NAMALWA (cell line): ENCODE measurements around the gene PJA1.

Experiments
- DNase-seq: peaks from one replicate; pipeline ENCODE4 v3.0.0-alpha.2; 2015; ENCODE audit warnings: low spot score

Gene PJA1

DNA sequence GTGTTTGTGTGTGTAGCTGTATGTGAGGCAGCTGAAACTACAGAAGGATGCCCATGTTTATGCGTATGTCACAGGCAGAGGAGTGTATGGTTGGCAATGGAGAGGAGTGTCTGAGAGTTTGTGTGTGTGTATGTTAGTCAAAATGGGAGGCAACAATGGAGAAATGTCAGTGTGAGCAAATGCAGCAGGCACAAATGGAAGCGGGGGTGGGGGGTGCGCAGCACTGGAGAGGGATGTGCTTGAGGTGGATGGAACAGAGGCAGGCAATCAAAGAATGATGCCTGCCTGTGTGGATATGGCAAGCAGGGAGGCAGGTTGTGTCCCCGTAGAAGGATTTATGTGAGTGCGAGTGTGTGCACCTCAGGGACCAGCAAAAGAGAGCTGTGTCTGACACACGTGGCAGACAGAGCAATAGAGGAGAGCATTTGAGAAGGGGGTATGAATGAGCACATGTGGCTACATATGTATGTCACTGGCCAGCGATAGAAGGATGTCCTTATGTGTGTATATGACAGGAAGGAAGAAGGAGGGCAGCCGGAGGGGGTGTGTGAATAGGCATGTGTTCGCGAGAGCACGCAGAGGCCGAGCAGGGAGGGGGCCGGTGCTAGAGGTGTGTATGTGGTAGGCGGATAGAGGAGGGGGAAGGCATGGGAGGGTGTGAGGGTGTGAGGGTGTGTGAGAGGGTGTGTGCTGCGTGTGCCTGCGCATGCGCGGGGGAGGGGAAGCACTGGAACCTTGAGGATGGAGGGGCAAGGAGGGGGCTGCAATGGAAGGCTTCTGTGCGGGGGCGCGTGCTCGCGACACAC, 1.1 kb downstream of the PJA1 start:
- peak; percentile 68 for DNase-seq

DNA sequence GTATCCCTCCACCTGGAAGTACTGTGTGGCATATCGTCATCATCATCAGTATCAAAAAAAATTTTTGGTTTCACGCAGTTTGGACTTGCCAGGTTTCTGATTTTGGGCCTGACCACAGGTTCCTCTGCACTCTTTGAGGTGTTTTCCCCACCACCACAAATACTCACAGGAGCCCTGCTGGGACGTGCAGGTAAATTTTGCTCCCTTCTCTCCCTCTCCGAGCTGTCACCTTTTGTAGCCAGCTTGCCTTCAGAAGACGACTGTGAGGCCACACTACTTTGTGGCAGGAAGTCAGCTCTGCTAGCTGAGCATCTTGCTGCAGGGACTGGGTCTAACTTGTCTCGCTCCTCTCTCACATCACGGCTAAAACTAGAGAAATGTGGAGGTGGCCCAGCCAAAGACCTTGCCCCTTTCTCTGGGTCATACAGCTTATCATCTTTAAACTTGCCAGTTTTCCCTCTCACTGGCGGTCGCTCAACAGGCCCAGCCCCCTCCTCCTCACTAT, 2.8 kb downstream of the PJA1 start:
- no peak for DNase-seq

DNA sequence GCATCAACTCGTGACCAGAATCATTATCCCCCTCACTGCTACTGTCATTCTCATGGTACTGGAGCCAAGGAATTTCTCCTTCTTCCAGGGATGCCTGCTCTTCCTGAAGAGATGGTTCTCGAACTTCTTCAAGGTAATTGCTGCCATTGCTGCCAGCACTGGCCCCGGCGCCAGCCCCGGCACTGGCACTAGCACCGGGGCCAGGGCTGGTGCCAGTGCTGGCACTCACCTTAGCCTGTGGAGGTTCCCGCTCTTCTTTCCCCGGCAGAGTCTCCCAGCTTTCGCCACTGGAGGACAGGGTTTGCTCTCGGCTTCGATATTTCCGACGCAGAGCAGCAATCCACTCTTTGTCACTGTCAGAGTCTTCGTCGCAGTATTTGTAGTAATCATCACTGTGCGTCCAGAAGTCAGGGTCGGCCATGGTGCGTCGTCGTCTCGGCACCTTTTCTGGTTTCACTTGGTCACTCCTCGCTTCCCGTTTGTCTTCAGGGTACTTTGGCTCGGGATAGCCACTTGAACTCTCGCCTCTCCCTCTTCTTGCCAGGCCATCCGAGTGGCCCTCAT, 3.4 kb downstream of the PJA1 start:
- DNase-seq, result no peak

DNA sequence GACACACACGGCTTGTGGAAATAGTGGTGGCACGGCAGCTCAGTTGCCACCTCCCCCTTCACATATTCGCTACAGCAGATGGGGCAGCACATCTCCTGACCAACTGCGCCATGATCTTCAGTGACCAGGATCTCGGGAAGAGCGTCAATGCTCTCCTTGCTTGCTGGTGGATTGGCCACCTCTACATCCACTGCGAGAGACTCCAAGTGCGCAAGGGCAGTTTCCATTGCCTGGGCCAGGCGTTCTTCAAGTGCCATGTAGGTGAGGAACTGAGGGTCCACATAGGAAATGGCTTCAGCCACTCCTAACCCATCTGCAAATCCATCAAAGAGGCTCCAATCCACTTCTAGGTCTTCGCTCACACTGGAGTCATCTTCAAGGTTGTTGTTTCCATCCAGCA, 3.9 kb downstream of the PJA1 start:
- no peak for DNase-seq

DNA sequence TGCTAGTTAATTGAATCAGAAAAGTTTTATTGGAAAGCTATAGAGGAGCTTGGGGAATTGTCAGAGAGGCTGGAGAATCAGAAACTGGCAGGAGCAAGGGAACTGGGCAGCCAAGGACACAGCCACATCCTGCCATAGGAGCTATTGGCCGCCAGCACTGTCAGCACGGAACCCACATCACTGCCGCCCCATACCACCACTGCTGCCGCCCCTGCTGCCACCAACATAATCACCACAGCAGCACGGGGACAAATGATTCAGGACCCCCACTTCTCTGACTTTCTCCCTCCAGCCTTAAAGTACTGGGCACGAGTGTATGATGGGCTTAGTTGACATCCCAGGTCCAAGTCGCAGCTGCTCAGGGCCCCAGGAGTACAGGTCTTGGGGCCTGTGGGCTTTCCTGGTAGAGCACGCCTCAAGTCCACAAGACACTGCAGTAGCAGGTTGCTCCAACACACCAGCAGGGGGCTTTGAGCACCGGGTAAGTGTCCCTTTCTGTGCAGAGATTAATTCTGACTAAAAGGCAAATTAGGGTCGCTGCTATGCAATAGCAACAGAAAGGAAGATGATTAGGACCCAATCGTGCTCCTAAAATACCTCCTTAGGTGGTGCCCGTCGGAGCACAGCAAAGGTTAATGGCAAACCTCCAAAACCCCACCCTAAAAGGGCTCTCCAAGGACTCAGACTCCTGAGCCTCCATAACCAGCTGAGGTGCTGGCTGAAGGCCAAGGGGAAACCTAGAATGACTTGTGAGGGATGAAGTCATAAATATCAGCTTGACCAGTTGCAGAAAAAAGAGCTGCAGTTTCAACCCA, 6.9 kb downstream of the PJA1 start:
- DNase-seq, result peak; percentile 72

DNA sequence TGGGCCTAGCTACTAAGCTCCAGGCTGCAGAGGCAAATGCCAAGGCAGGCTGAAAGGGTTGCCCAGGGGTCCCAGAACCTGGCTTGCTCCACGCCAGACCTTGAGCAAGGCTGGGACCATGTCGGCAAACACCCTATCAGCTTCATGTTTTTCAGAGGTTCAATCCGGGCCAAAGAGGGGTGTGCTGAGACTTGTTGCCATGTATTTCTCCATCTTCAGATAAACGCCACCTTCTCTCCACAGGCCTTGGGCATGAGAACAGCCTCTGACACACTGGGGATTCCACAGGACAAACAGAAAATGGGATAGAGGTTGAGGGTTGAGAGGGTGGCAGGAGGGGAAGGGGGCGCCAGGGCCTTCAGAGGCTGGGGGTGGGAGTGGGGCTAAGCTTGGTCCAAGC, 8.6 kb downstream of the PJA1 start:
- no peak for DNase-seq

DNA sequence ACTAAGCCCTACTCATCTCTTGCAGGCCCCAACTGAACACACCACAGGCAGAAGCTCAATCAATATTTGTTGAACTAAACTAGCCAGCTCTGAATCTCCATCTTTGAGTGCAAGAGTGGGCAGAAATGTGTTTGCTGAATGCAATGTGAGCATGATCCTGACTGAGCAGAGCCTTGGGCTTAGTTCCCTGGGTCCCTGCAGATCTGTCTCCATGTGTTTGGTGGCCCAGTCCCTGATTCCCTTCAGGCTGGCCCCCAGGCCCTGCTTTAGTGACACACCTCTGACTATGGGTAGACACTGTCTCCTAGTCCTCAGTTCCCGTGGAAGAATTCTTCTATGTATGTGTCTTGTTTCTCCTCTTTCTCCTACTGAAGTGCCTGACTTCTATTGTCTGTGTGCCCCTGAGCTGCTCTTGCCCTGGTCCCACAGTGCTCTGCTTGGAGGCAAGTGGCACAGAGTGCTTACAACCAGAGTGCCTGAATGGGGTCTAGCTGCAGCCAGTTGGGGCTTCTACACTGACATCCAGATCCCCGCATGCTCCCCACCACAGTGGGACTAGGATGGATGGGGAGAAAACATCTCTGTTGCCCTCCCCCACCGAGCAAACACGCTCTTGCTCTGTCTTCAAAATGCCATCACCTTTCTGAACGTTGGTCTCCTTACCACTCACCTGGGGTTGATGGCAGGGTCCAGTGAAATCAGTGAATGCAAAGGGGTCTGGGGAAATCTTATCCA, 9.3 kb downstream of the PJA1 start:
- DNase-seq, result no peak

DNA sequence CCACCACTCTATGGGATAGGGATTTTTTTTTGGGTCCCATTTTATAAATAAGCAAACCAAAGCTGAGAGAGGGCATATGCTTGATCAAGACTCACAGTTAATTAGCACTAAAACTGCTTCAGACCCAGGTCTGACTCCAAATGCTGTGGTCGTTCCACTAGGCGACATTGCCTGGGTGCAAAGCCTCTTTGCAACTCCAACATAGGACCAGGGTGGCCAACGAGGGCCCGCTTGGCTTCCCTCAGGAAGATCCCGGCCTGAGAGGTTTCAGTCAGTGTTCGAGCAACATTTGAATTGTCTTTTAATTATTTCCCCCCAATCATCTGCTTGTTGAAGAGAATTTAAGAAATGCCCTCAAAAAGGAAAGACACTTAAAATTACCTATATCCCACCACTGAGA, 11.2 kb downstream of the PJA1 start:
- DNase-seq, result no peak

DNA sequence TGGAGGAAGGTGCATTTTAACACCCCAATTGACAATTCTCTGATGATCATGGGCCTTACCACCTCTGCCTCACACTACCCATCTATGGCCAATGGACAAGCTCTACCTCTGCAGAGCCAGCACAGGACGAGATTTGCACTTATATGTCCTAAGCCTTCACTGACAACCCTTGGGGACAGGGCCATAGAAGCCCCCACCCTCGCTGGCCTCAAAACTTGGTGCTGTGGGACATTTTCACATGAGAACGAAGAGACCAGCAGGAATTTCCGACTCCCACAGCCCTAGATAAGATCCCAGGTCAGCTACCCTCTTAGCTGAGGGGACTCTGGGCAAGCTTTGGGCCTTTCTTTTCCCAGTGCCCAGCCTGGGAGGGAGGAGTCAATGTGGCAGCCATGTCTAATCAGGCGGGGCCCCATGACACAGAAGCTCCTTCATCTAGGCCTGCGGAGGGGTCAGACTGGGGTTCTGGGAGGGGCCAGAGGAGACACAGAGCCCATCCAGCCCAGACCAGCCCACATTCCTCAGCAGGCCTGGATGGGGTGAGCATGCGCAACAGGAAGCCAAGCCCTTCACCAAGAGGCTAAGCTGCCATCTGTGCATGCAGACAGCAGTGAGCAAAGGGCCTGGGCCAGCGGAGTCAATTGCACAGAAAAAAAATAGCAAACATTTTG, 12.1 kb downstream of the PJA1 start:
- no peak for DNase-seq

DNA sequence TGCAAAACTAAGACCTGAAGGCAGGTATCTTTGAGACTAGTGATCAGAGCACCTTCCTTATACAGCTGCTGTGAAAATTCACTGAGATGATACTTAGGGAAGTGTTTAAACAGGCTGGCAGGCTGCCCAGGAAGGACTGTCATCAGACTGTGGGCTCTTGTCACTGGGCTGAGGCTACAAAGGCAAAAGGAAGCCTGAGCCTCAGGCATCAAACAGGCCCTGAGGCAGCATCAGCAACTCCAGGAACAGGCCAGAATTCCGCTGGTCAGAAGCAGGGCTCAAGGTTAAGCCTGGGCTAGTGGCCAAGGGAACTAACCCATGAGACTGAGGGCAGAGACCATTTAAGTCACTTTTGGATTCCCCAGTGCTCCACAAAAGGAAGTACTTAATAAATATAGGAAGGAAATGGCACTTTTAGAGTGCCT, 12.8 kb downstream of the PJA1 start:
- DNase-seq, result no peak

DNA sequence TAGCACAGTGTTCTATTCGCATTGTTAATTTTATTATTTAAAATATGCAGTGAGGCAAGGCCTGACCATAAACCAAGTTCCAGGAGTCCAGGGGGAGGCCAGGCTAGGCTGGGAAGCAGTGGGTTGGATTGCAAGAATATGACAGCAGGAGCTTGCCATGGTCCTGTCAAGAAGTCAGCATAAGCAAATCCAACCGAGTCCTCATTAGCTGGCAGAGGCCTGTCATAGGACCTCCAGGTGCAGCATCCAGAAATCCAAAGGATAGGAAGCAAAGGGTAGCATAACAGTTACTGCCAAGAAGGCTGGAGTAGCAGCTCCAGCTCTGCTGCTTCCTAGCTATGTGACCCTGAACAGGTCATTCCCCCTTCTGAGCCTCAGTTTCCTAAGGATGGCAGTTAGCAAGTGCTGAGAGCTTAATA, 13.4 kb downstream of the PJA1 start:
- no peak for DNase-seq

DNA sequence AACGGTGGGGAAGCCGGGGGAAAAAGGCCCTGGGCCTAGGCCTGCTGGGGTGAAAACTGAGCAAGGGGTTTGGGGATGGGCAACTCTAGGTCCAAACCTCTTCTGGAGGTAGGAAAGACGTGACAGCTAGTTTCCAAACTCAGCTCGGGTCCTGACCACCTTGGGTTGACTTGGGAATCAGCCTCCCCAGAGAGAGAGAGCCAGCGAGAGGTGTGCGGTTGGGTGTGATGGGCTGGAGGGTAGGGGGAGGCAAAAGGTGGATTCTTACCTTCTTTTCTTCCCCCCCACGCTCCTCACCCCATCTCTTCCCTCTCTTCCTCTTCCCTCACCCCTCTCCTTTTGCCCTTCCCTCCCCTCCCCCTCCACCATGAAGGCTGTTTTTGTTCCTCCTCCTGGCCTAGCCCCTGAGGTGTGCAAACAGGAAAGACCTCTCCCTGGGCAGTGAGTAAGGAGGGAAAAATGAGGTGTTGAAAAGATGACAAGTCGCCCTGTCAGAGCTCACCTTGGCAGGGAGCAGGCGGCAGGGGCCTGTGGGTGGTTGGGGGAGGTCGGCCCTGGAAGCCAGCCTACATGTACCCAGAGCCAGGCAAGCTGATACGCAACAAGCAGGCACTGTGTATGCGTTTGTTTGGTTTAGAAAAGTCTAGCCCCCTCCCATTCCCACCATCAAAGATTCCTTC, 14.8 kb downstream of the PJA1 start:
- DNase-seq, result no peak

DNA sequence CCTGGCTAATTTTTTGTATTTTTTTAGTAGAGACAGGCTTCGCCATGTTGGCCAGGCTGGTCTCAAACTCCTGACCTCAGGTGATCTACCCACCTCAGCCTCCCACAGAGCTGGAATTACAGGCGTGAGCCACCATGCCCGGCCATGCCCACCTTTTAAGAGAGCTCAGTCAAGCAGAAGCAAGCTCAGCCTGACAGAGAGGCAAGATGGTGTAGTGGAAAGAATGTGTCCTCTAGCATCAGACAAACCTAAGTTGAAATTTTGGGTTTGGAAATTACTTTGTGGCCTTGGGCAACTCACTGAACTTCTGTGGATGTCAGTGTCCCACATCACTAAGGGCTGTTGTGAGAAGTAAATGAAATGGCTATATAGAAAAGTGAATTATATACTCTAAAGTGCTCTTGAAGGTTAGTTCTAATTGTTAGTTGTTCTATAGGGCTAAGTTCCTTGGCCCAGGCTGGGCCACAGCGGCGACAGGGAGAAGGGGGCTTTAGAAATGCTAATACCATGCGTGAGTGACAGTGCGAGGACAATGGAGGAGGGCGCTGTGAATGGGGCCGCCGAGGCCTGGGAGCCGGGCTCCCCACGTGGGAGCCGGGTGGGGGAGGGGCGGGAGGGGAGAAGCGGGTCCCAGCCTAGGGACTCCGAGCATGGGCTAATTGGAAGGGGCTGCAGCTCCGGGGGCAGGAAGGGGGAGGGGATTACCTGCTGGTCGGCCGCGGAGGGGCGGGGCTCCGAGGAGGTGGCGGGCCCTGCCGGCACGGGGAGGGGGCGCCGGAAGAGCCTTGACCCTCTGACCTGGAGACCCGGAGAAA, 15.6 kb downstream of the PJA1 start:
- no peak for DNase-seq

DNA sequence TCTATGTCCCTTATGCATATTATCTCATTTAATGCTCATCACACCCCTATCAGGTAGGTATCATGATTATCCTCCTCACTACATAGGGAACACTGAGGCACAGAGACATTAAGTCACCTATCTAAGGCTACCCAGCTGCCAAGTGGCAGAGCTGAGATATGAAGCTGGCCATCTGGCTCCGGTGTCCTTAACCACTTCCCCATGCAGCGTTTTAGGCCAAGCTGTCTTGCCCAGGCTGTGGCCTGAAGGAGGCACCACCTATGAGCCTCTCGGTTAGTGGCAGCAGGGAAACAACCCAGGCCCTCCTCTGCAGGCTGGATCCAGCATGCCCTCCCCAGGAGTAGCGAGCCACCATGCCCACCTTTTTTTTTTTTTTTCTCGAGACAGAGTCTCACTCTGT, 16.3 kb downstream of the PJA1 start:
- no peak for DNase-seq

DNA sequence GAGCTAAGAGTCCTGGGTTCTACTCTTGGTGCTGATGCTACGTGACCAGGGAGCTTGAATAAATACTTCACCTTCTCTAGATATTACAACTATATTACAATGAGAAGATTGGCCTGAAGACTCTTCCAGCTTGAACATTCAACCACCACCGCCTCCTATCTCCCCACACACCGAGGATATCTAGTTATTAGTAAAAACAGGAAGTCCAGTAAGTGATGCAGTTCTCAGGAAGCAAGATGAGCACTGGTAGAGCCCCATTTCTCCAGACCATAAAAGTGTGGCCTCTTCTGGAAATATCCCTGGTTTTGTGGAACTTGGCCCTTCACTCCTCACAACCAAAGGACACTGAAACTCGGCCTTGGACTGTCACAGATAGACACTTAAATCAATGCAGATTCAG, 18.5 kb downstream of the PJA1 start:
- no peak for DNase-seq

DNA sequence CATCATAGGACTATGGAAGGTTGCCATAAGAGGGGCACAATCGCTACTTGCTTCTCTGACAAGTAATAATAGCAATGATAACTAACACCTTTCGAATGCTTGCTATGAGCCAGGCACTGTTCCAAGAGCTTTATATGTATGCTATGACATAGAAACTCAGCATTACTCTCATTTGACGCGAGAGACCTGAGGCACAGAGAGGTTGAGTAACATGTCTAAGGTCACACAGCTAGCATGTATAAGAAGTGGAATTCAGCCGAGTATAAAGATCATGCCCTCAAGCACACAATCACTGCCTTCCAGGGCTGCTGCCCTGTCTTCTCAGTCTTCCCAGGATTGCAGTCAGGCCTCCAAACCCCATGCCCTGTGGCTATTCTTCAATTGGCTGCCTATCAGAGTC, 19.5 kb downstream of the PJA1 start:
- no peak for DNase-seq

DNA sequence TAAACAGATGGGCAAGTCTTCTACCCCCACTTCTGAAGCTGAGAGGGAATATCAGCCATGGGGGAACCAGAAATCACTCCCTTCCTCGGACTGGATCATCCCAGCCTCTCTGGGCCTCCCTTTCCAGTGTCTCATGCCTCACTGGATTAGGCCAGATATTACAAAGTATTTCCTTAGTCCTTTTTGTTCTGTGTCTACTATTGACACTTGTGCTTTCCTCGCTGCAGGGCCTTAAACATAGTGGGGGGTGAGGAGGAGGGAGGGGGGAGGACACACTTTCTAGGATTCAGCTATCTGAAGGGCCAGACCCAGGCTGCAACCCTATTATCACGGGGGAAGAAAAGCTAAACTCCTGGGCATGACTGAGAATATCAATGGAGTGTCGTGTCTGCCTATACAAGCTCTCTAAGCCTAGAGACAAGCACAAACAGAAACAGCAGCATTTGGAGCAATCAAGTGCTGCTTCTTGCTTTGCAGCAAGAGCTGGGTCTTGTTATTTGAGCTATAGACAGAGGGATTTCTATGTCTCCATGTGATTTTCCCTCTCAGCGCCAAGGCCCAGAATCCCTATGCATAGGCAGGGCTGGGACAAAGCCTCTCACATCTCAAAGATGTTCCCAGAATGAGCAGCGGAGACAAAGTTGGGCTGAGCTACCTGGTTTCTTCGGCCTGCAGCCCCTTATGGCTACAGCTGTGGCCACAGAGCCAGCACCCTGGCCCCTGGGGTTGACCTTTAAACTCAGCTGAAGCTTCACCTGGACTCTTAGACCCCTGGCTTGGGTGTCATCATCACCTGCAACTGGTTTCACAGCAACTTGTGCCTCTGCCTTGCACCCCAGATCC, 20.2 kb downstream of the PJA1 start:
- DNase-seq, result no peak

DNA sequence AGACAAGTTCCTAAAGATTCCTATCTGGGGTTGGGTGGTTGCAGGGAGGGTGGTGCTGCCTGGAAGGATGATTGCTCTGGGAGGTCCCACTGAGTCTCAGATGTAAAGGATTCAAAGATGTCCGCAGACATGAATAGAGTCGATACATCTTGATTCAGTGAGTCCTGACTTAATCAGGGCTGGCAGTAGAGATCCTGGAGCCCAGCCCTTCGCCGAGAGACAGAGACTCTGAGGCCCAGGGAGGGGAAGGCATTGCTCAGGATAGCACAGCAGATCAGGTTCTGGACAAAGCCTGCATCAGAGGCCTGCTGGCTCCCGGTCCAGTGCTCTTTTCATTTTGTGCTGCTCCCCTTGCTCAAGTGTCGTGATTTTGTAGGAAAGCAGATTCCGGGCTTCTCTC, 21.7 kb downstream of the PJA1 start:
- DNase-seq, result no peak

DNA sequence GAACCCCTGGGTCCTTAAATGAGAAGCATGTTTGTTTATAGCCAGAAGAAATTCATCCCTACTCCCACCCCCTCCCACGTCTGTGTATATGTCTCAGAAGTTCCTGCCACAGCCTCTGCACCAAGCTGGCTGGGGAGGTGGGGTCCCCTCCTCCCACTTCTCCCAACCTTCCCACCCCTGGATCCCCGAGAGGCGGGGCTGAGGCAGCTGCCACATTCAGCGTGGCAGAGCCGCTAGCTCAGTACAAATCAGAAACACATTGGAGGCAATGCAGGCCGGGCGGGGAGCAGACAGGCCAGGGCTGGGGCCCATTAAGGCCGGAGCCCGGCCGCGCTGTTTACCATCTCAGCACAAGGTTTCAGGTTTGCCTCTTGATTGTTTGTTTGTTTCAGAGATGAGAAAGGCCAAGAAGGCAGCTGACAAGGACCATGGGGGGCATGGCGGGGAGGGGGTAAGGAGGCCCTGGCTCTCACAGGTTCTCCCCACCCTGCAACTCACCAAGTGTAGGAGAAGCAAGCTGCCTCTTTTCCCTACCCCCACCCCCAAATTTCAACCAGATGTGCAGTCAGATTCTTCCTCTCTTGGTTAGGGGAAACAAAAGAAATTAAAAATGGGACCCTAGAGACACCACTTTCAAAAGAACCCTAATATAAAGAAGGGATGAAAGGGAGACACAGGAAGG, 22.3 kb downstream of the PJA1 start:
- DNase-seq, result no peak
